ENCODE results near the gene GFRA4. TPM values are rescaled to one million over a fixed set of nuclear protein-coding genes. Genes with fewer than 3 reads are reported as not detected.
A peak's percentile ranks its signal among the peaks of the same experiment; 100 is the strongest.

GFRA4 gene
- polyA plus RNA-seq, 1 of the 3 experiments (the other 2 are of a cell fraction) = not detected

DNA sequence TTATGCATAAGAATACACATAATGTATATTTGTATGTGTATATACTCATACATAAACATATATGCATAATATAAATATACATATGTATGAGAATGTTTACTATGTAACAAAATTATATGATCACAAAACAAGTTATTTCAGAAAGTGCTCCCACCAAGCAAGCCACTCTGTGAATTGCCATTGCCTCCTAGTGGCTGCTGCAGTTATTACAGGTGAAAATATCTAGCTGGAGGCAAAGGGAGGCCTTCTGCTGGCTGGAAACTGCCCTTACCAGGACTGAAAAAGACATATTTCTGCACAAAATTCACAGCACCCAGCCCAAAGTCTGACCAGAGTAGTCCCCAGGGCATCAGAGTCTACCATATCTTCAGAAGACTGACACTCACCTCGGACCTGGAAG is 33.0 kb upstream of the GFRA4 start:
- TF ChIP-seq ELF1 (IDR thresholded peaks at IDR 0.05) (no peak), RFX5 (IDR thresholded peaks at IDR 0.05; ENCODE audit: low read length) (no peak)
- TF ChIP-seq, protein P1, sequence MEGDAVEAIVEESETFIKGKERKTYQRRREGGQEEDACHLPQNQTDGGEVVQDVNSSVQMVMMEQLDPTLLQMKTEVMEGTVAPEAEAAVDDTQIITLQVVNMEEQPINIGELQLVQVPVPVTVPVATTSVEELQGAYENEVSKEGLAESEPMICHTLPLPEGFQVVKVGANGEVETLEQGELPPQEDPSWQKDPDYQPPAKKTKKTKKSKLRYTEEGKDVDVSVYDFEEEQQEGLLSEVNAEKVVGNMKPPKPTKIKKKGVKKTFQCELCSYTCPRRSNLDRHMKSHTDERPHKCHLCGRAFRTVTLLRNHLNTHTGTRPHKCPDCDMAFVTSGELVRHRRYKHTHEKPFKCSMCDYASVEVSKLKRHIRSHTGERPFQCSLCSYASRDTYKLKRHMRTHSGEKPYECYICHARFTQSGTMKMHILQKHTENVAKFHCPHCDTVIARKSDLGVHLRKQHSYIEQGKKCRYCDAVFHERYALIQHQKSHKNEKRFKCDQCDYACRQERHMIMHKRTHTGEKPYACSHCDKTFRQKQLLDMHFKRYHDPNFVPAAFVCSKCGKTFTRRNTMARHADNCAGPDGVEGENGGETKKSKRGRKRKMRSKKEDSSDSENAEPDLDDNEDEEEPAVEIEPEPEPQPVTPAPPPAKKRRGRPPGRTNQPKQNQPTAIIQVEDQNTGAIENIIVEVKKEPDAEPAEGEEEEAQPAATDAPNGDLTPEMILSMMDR (IDR thresholded peaks at IDR 0.05) = peak; percentile 55
- TF ChIP-seq, protein P2, sequence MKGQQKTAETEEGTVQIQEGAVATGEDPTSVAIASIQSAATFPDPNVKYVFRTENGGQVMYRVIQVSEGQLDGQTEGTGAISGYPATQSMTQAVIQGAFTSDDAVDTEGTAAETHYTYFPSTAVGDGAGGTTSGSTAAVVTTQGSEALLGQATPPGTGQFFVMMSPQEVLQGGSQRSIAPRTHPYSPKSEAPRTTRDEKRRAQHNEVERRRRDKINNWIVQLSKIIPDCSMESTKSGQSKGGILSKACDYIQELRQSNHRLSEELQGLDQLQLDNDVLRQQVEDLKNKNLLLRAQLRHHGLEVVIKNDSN (IDR thresholded peaks at IDR 0.05; ENCODE audit: borderline replicate concordance, low read depth) = no peak
- no peaks in the 10 kb centered on the region for H4K20me1 ChIP-seq (ENCODE audit: insufficient read depth)
- no peaks in the 10 kb centered on the region for H3K9me2 ChIP-seq
- H3K4me2 ChIP-seq = no peak overlapping the region
- ChIA-PET CTCF (interaction anchor here (1.0 to 5.8 kb wide), 8 partner anchors 9 to 43 kb away, joined by 3 to 58 read pairs (median 6); no protein-coding TSS in a partner anchor), POLR2A (no interaction called here)
- no peak overlapping the region for H3K27ac ChIP-seq (ENCODE audit: low read depth in 2 of 2, low read length in 1 of 2)
- H3K4me1 ChIP-seq (ENCODE audit: control insufficient read depth in 1 of 2, insufficient read depth in 2 of 2, low read depth in 1 of 2, low read length in 1 of 2) = no peaks in the 10 kb centered on the region
- no peaks in the 10 kb centered on the region for H3K79me2 ChIP-seq (ENCODE audit: insufficient read depth)
- H3K4me3 ChIP-seq (ENCODE audit: low read depth in 2 of 2, low read length in 1 of 2) = no peak overlapping the region
- H3K9me3 ChIP-seq = no peaks in the 10 kb centered on the region
- no peaks in the 10 kb centered on the region for H3F3A ChIP-seq (replicated peaks; ENCODE audit: insufficient read depth)
- no peak for DNase-seq
- H3K36me3 ChIP-seq (replicated peaks in 1 of 2; ENCODE audit: control insufficient read depth in 1 of 2, insufficient read depth in 2 of 2, low read length in 1 of 2) = no peaks in the 10 kb centered on the region
- no peaks in the 10 kb centered on the region for H3K27me3 ChIP-seq (ENCODE audit: insufficient read depth)
- WGBS (ENCODE audit: low lambda C conversion rate) = no CpG with 5 or more reads among the region's 1 CpG
- no peak overlapping the region for H3K9ac ChIP-seq
- H2AFZ ChIP-seq (ENCODE audit: low read depth) = no peak overlapping the region

DNA sequence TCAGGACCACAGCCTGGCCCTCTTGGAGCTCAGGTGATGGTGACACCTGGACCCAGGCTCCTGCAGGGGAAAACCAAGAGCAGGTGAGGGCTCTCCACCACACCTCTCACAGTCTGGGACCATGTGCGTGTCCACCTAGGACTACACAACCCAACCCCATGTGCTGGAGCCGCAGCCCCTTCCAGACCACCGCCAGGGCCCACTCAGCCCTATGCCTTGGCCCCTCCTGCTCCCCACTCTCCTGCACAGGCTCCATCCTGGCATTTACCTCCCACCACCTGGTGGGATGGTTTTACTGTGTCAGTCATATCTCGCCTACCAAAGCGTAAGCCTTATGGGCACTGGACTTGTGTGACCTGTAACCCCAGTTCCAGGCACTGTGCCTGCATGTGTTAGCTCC is 31.7 kb upstream of the GFRA4 start:
- POLR2A ChIA-PET = interaction anchor here (0.5 kb wide), 1 partner anchor 447 kb away, joined by 4 read pairs; no protein-coding TSS in a partner anchor
- H3F3A ChIP-seq (replicated peaks; ENCODE audit: insufficient read depth) = no peaks in the 10 kb centered on the region
- no peaks in the 10 kb centered on the region for H4K20me1 ChIP-seq (ENCODE audit: insufficient read depth)
- H2AFZ ChIP-seq (ENCODE audit: low read depth) = no peak overlapping the region
- whole genome bisulfite sequencing (ENCODE audit: low lambda C conversion rate) = 71% methylated on average over 4 of the region's 5 CpGs
- CTCF ChIA-PET = interaction anchor here (0.6 to 6.1 kb wide), 7 partner anchors 16 to 1815 kb away, joined by 3 to 42 read pairs (median 3); no protein-coding TSS in a partner anchor
- H3K9ac ChIP-seq = no peak overlapping the region
- no peak overlapping the region for H3K4me3 ChIP-seq (ENCODE audit: low read depth in 2 of 2, low read length in 1 of 2)
- no peak for TF ChIP-seq SIN3A (IDR thresholded peaks at IDR 0.05; ENCODE audit: borderline replicate concordance, low read depth, low read length)
- no peak for TF ChIP-seq NFIC (IDR thresholded peaks at IDR 0.05; ENCODE audit: borderline replicate concordance)
- TF ChIP-seq TAF1 (IDR thresholded peaks at IDR 0.05; ENCODE audit: borderline replicate concordance, low read depth, low read length) = no peak
- TF ChIP-seq, protein P1 (IDR thresholded peaks at IDR 0.05) = no peak
- no peak for TF ChIP-seq JUND (IDR thresholded peaks at IDR 0.05)
- no peak for TF ChIP-seq GATA2 (CRISPR knock-in tag; IDR thresholded peaks at IDR 0.05)
- TF ChIP-seq ELF1 (IDR thresholded peaks at IDR 0.05) = no peak
- no peak for TF ChIP-seq MXI1 (IDR thresholded peaks at IDR 0.05; ENCODE audit: low read depth, low read length)
- no peak for TF ChIP-seq SMC3 (IDR thresholded peaks at IDR 0.05; ENCODE audit: low read depth, low read length)
- TF ChIP-seq RXRA (IDR thresholded peaks at IDR 0.05; ENCODE audit: borderline replicate concordance, low read depth) = no peak
- TF ChIP-seq TEAD4 (IDR thresholded peaks at IDR 0.05; ENCODE audit: borderline replicate concordance, insufficient read depth) = no peak
- TF ChIP-seq GABPA (IDR thresholded peaks at IDR 0.05; ENCODE audit: low read depth) = no peak
- no peak for DNase-seq
- H3K9me2 ChIP-seq = no peaks in the 10 kb centered on the region
- no peak overlapping the region for H3K4me2 ChIP-seq
- H3K4me1 ChIP-seq (ENCODE audit: control insufficient read depth in 1 of 2, insufficient read depth in 2 of 2, low read depth in 1 of 2, low read length in 1 of 2) = no peaks in the 10 kb centered on the region
- no peaks in the 10 kb centered on the region for H3K9me3 ChIP-seq
- no peaks in the 10 kb centered on the region for H3K27me3 ChIP-seq (ENCODE audit: insufficient read depth)
- no peaks in the 10 kb centered on the region for H3K36me3 ChIP-seq (replicated peaks in 1 of 2; ENCODE audit: control insufficient read depth in 1 of 2, insufficient read depth in 2 of 2, low read length in 1 of 2)
- no peaks in the 10 kb centered on the region for H3K79me2 ChIP-seq (ENCODE audit: insufficient read depth)
- H3K27ac ChIP-seq (ENCODE audit: low read depth in 2 of 2, low read length in 1 of 2) = no peak overlapping the region
